PC-3 (cell line): ENCODE measurements around the gene LIPJ.

Source experiments
- EZH2 ChIP-seq: fragments of 300-600 bp; sonication (generic); IDR thresholded peaks from one replicate; pipeline ENCODE4 v1.6.1; 2017; ENCODE audit warnings: antibody characterized with exemption, mild to moderate bottlenecking, low read length; ENCODE audit not compliant: unreplicated experiment
- EZH2phosphoT487 ChIP-seq: fragments of 300-600 bp; sonication (generic); IDR thresholded peaks from 2 replicates; pipeline ENCODE4 v1.6.1; 2018; ENCODE audit warnings: mild to moderate bottlenecking, antibody characterized with exemption, low read length, borderline replicate concordance
- TF ChIP-seq, protein P1 (sequence below): fragments of 300-600 bp; sonication (generic); conservative IDR thresholded peaks from 2 replicates; pipeline ENCODE4 v1.5.1; 2017; ENCODE audit warnings: antibody characterized with exemption, low read depth, mild to moderate bottlenecking, low read length

DNA sequence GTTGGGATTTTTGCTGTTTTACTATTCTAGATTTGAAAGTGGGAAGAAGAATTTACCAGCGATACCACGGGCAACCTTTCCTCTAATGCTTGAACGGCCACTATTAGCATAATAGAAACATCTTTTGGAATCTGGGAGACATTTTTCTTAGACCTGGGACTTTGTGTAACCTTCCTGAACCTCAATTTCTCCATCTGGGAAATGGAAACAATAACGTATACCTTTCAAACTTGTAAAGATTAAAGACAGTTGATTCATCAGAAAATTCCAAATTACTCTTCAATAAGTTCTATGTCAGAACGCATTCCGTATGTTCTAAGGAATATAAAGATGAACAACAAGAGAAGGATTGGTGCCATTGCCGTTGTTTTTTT lies 3.0 kb upstream of the LIPJ start:
- TF ChIP-seq, protein P1, sequence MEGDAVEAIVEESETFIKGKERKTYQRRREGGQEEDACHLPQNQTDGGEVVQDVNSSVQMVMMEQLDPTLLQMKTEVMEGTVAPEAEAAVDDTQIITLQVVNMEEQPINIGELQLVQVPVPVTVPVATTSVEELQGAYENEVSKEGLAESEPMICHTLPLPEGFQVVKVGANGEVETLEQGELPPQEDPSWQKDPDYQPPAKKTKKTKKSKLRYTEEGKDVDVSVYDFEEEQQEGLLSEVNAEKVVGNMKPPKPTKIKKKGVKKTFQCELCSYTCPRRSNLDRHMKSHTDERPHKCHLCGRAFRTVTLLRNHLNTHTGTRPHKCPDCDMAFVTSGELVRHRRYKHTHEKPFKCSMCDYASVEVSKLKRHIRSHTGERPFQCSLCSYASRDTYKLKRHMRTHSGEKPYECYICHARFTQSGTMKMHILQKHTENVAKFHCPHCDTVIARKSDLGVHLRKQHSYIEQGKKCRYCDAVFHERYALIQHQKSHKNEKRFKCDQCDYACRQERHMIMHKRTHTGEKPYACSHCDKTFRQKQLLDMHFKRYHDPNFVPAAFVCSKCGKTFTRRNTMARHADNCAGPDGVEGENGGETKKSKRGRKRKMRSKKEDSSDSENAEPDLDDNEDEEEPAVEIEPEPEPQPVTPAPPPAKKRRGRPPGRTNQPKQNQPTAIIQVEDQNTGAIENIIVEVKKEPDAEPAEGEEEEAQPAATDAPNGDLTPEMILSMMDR, result no peak
- no peak for TF ChIP-seq EZH2
- TF ChIP-seq EZH2phosphoT487, result no peak
